ENCODE data around the gene SMC3. TPM values are rescaled to one million over a fixed set of nuclear protein-coding genes. Genes with fewer than 3 reads are reported as not detected.

Gene SMC3
- total RNA-seq, 2 donors from 2014 or later, result 66.0 to 75.9 TPM

DNA sequence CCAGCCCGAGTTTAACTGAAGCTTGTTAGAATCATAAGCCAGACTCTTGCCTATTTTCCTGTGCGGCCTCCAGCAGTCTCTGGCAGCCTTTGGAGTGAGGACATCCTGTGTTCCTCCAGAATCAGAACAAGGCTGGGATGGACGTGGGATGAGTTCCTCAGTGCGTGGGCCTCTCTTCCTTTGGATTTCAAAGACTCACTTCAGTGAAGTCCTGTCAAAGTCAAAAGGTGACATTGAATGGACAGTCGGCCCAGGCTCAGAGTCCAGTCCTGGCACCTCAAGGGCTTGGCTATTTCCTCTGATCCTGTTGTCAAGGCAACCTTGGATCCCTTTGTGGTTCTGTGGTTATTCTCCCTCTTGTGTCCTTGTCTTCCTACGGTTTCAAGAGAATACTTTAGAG is 21.4 kb upstream of the SMC3 start:
- H3K27ac ChIP-seq (ENCODE audit: low read depth, low read length), result no peak overlapping the region
- no peaks in the 10 kb centered on the region for H3K27me3 Mint-ChIP-seq (ENCODE audit: insufficient read depth)

DNA sequence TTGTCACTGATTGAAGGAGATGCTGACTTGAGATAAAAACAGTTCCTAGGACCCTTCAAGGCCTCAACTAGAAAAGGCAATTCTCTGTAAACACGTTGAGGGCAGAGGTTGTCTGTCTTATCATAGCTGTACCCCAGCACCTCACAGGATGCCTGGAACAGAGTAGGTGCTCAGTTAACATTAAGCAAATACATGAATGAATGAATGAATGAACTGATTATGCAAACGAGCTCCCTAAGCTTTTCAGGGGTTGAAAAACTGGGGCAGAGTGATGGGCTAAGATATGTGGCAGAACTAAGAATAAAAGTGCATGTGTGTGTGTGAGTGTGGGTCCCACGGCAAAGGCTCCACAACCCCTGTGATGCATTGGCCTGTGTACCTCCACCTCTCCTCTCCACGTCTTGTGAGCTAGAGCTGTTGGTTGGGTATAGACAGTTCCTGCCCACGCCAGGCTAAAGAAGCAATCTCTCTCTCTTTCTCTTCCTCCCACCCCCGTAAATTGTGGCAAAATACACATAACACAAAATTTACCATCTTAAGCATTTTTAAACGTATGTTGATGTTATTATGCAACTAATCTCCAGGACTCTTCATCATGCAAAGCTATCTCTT is 20.9 kb upstream of the SMC3 start:
- no peaks in the 10 kb centered on the region for H3K27me3 ChIP-seq (ENCODE audit: control insufficient read depth, insufficient read depth, low read length, poor library complexity, severe bottlenecking)
- TF ChIP-seq, protein P1, sequence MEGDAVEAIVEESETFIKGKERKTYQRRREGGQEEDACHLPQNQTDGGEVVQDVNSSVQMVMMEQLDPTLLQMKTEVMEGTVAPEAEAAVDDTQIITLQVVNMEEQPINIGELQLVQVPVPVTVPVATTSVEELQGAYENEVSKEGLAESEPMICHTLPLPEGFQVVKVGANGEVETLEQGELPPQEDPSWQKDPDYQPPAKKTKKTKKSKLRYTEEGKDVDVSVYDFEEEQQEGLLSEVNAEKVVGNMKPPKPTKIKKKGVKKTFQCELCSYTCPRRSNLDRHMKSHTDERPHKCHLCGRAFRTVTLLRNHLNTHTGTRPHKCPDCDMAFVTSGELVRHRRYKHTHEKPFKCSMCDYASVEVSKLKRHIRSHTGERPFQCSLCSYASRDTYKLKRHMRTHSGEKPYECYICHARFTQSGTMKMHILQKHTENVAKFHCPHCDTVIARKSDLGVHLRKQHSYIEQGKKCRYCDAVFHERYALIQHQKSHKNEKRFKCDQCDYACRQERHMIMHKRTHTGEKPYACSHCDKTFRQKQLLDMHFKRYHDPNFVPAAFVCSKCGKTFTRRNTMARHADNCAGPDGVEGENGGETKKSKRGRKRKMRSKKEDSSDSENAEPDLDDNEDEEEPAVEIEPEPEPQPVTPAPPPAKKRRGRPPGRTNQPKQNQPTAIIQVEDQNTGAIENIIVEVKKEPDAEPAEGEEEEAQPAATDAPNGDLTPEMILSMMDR (conservative IDR thresholded peaks at IDR 0.05), result no peak
- Mint-ChIP-seq H3K4me3 (no peak overlapping the region), H3K36me3 (ENCODE audit: low read depth) (no peaks in the 10 kb centered on the region), H3K27ac (no peak overlapping the region), H3K9me3 (no peaks in the 10 kb centered on the region), H3K27me3 (ENCODE audit: insufficient read depth) (no peaks in the 10 kb centered on the region), H3K4me1 (peaks cover 6% of the 10 kb centered on the region)
- H3K4me1 ChIP-seq (ENCODE audit: control insufficient read depth, insufficient read depth, low read length), result no peaks in the 10 kb centered on the region
- no peaks in the 10 kb centered on the region for H3K36me3 ChIP-seq (ENCODE audit: control insufficient read depth, insufficient read depth, low read length)
- no peak overlapping the region for H3K4me3 ChIP-seq (ENCODE audit: low read length)
- WGBS, 2 experiments (ENCODE audit: insufficient coverage in 1 of 2, insufficient read length in 1 of 2), result 77 to 100% methylated on average over 2 to 7 of the region's 7 CpGs
- H3K9ac ChIP-seq (ENCODE audit: extremely low read depth, low read length, poor library complexity, severe bottlenecking), result no peak overlapping the region
- no peaks in the 10 kb centered on the region for H3K9me3 ChIP-seq (ENCODE audit: control insufficient read depth, low read length)
- no peak overlapping the region for H3K27ac ChIP-seq (ENCODE audit: low read depth, low read length)
- no peak for DNase-seq

More for the DNA sequence above, 21.4 kb upstream of the SMC3 start:
- no peak overlapping the region for H3K27ac Mint-ChIP-seq
- H3K4me1 Mint-ChIP-seq, result peaks cover 6% of the 10 kb centered on the region
- Histone ChIP-seq H3K36me3 (ENCODE audit: control insufficient read depth, insufficient read depth, low read length) (no peaks in the 10 kb centered on the region), H3K9me3 (ENCODE audit: control insufficient read depth, low read length) (no peaks in the 10 kb centered on the region), H3K27me3 (ENCODE audit: control insufficient read depth, insufficient read depth, low read length, poor library complexity, severe bottlenecking) (no peaks in the 10 kb centered on the region), H3K9ac (ENCODE audit: extremely low read depth, low read length, poor library complexity, severe bottlenecking) (no peak overlapping the region), H3K4me3 (ENCODE audit: low read length) (no peak overlapping the region), H3K4me1 (ENCODE audit: control insufficient read depth, insufficient read depth, low read length) (no peaks in the 10 kb centered on the region)
- no peak overlapping the region for H3K4me3 Mint-ChIP-seq
- TF ChIP-seq, protein P1 (conservative IDR thresholded peaks at IDR 0.05), result no peak
- 76 to 93% methylated on average over 6 of the region's 6 CpGs for WGBS, 2 experiments (ENCODE audit: insufficient coverage in 1 of 2, insufficient read length in 1 of 2)
- H3K36me3 Mint-ChIP-seq (ENCODE audit: low read depth), result no peaks in the 10 kb centered on the region
- H3K9me3 Mint-ChIP-seq, result no peaks in the 10 kb centered on the region
- no peak for DNase-seq

DNA sequence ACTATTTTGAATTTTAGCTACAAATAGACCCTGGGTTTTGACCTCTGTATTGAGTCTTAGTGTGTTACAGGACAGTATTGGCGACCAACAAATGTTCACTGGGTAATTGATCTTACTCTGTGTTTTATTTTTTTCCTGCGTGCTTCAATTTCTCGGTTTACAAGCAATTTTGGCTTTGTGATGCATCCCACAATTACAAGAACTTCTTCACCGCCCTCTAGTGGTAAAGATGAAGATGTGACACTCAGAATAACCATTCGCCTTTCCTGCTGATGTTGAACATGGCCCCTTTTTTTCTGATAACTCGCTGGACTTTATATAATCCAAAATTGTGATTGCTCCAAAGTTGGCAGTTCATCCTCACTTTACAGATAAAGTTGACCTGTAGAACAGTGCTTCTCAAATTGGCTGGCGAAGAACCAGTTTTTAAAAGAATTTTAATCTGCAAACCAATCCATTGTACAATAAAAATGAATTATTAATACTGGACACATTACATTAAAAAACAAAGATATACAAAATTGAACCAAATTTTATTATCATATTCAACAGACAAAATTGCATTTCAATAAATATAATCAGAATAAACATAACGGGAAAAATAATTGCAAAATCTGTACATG is 20.2 kb upstream of the SMC3 start:
- Mint-ChIP-seq H3K4me3 (no peak overlapping the region), H3K4me1 (peaks cover 6% of the 10 kb centered on the region), H3K9me3 (no peaks in the 10 kb centered on the region), H3K36me3 (ENCODE audit: low read depth) (no peaks in the 10 kb centered on the region), H3K27me3 (ENCODE audit: insufficient read depth) (no peaks in the 10 kb centered on the region), H3K27ac (no peak overlapping the region)
- H3K36me3 ChIP-seq (ENCODE audit: control insufficient read depth, insufficient read depth, low read length), result no peaks in the 10 kb centered on the region
- WGBS, 2 experiments (ENCODE audit: insufficient coverage in 1 of 2, insufficient read length in 1 of 2), result 13 to 16% methylated on average over 4 to 7 of the region's 8 CpGs
- no peaks in the 10 kb centered on the region for H3K4me1 ChIP-seq (ENCODE audit: control insufficient read depth, insufficient read depth, low read length)
- DNase-seq, result no peak
- H3K9me3 ChIP-seq (ENCODE audit: control insufficient read depth, low read length), result no peaks in the 10 kb centered on the region
- no peaks in the 10 kb centered on the region for H3K27me3 ChIP-seq (ENCODE audit: control insufficient read depth, insufficient read depth, low read length, poor library complexity, severe bottlenecking)
- H3K9ac ChIP-seq (ENCODE audit: extremely low read depth, low read length, poor library complexity, severe bottlenecking), result no peak overlapping the region
- H3K4me3 ChIP-seq (ENCODE audit: low read length), result no peak overlapping the region
- no peak overlapping the region for H3K27ac ChIP-seq (ENCODE audit: low read depth, low read length)
- TF ChIP-seq, protein P1 (conservative IDR thresholded peaks at IDR 0.05), result peak; percentile 88
